Neutrophil (primary cell): Measurements from ENCODE around the gene KLF16.
A peak's percentile ranks its signal among the peaks of the same experiment; 100 is the strongest.

Experiments used
- H3K27ac ChIP-seq: fragments of 200-600 bp; sonication (generic); 2 replicates; pipeline ENCODE4 v1.5.1; 2016; ENCODE audit warnings: mild to moderate bottlenecking, moderate library complexity
- H3K27me3 ChIP-seq: fragments of 200-600 bp; sonication (generic); 2 replicates; pipeline ENCODE4 v1.6.0; 2016; ENCODE audit warnings: mild to moderate bottlenecking
- H3K36me3 ChIP-seq: fragments of 200-600 bp; sonication (generic); 2 replicates; pipeline ENCODE4 v1.5.1; 2017
- H3K4me1 ChIP-seq, 2 experiments: fragments of 200-600 bp in 1 of 2; sonication (generic) in 1 of 2; 1 replicate in 1 of 2; 2 replicates in 1 of 2; pipeline versions ENCODE4 v1.5.1 to v1.6.1; 2013 to 2016; ENCODE audit warnings: low read depth in 1 of 2, low read length in 1 of 2, mild to moderate bottlenecking in 1 of 2, moderate library complexity in 1 of 2; ENCODE audit not compliant: control insufficient read depth in 1 of 2, insufficient read depth in 1 of 2
- H3K4me3 ChIP-seq, 2 experiments: fragments of 200-600 bp in 1 of 2; sonication (generic) in 1 of 2; 1 replicate in 1 of 2; 2 replicates in 1 of 2; pipeline ENCODE4 v1.5.1; 2013 to 2016; ENCODE audit warnings: low read depth in 1 of 2, low read length in 1 of 2, mild to moderate bottlenecking in 1 of 2, moderate library complexity in 1 of 2
- H3K9me3 ChIP-seq: fragments of 200-600 bp; sonication (generic); 2 replicates; pipeline ENCODE4 v1.5.1; 2016
- CTCF ChIP-seq: fragments of 200-600 bp; sonication (generic); IDR thresholded peaks from 2 replicates; pipeline ENCODE4 v1.5.1; 2016; ENCODE audit warnings: antibody characterized with exemption

The KLF16 gene

GRCh38 chr19:1863638-1864479, 480 bp upstream of the KLF16 start:
- Histone ChIP-seq H3K27me3 (no peaks in the 10 kb centered on the region), H3K4me3 (peak overlapping the region; percentile 92 to 99), H3K4me1 (peaks cover 39 to 48% of the 10 kb centered on the region in 2 experiments), H3K27ac (peak overlapping the region; percentile 99), H3K9me3 (no peaks in the 10 kb centered on the region), H3K36me3 (no peaks in the 10 kb centered on the region)
- TF ChIP-seq CTCF, result no peak

DNA sequence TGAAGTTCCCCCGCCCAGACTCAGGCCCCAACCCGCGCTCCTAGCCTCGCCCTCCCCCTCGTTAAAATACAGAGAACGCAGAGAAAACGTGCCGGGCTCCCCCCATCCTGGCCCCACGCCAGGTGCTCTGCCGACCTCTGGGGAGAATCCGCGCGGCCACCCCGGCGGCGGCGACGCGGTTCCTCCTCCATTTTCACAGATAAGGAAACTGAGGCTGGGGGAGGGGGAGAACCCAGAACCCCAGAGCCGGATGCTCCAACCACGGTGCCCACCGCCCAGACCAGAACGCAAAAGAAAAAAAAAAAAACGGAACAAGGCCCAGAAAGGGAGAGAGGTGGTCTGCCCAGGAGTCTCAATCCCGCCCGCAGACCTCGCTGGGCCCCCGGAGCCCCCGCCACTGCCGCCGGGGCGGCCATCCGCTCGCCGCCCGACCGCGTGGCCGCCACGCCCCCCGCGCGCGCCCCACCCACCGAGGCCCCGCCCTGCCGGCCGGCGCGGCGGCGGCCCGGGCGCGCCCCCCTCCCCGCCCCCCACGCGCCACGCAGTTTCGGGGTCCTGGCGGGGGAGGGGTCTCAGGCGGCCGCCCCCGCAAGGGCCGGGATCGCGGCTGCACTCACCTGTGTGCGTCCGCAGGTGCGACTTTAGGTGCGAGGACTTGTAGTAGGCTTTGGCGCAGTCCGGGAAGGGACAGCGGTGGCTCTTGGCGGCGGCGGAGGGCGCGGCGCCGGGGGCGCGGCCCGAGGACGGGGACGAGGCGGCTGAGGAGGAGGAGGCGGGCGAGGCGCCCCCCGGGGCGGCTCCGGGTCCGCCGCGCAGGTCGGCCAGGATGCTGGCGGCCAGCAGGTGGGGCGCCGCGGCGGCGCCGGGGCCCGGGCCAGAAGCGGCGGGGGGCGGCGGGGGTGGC, 703 bp downstream of the KLF16 start:
- no peak for TF ChIP-seq CTCF
- H3K27ac ChIP-seq, result peak overlapping the region; percentile 99
- no peaks in the 10 kb centered on the region for H3K9me3 ChIP-seq
- H3K4me1 ChIP-seq, result peaks cover 49 to 60% of the 10 kb centered on the region in 2 experiments
- peak overlapping the region; percentile 72 to 78 for H3K4me3 ChIP-seq
- no peaks in the 10 kb centered on the region for H3K36me3 ChIP-seq
- no peaks in the 10 kb centered on the region for H3K27me3 ChIP-seq

DNA sequence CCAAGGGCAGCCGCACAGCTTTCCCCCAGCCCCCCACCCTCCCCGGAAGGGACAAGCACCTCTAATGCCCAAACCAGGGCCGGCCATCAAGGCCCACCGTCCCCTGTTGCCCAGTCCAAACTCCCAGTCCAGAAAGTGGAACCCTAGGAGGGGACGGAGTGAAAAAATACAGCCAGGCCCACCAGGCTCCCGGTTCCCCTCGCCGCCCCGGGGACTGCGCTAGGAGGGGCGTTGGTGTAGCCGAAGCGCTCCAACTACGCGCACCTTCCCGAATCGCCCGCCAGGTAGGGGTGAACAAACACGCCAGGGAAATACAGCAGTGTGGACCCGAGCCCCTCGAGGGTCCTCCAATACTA, 1.3 kb downstream of the KLF16 start:
- H3K9me3 ChIP-seq, result no peaks in the 10 kb centered on the region
- TF ChIP-seq CTCF, result no peak

DNA sequence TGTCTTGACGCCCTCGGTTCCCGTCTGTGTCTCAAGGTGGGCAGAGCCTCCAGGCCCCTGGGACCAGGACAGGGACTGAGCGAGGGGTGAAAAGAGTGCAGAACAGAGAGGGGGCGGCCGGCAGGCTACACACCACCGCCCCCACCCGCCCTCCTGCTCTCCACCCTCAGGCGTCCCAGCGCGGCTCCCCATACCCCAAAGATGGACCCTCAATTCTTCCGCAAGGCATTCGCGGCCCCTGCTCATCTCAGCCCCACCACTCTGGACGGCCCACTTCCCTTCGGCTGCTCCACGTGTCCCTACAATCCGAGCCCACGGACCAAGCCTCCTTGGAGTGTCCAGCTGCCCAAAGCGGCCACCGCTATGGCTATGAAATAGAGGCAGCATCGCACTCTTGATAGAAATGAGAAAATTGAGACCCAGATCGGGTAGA, 1.8 kb downstream of the KLF16 start:
- H3K4me3 ChIP-seq, result peak overlapping the region; percentile 72 to 78
- peaks cover 57 to 70% of the 10 kb centered on the region in 2 experiments for H3K4me1 ChIP-seq
- no peak for TF ChIP-seq CTCF

More for the DNA sequence above, 1.3 kb downstream of the KLF16 start:
- Histone ChIP-seq H3K27me3 (no peaks in the 10 kb centered on the region), H3K4me1 (peaks cover 55 to 66% of the 10 kb centered on the region in 2 experiments), H3K36me3 (no peaks in the 10 kb centered on the region), H3K27ac (peak overlapping the region; percentile 99), H3K4me3 (peak overlapping the region; percentile 72 to 78)

GRCh38 chr19:1860821-1861598, 2.4 kb downstream of the KLF16 start:
- no peaks in the 10 kb centered on the region for H3K9me3 ChIP-seq
- H3K4me3 ChIP-seq, result peak overlapping the region; percentile 72 to 78
- H3K4me1 ChIP-seq, result peaks cover 63 to 76% of the 10 kb centered on the region in 2 experiments
- TF ChIP-seq CTCF, result no peak
- H3K27ac ChIP-seq, result no peak overlapping the region
- H3K36me3 ChIP-seq, result no peaks in the 10 kb centered on the region
- no peaks in the 10 kb centered on the region for H3K27me3 ChIP-seq

More for the DNA sequence above, 1.8 kb downstream of the KLF16 start:
- no peaks in the 10 kb centered on the region for H3K9me3 ChIP-seq
- H3K36me3 ChIP-seq, result no peaks in the 10 kb centered on the region
- peak overlapping the region; percentile 99 for H3K27ac ChIP-seq
- H3K27me3 ChIP-seq, result no peaks in the 10 kb centered on the region
